Naive B cell (primary cell): ENCODE data around the gene DYNLRB1. TPM values are rescaled to one million over a fixed set of nuclear protein-coding genes. Genes with fewer than 3 reads are reported as not detected.
A peak's percentile ranks its signal among the peaks of the same experiment; 100 is the strongest.
"Not testable (repeated sequence)": the region's sequence is repeated elsewhere in the genome, so short reads cannot be mapped to it uniquely, and the experiment has no call there.

Experiments
- ATAC-seq, 2 donors: fragments of 150-1000 bp; cut with Tn5 transposase; 2 replicates each; pipeline ENCODE4 v1.10.0; 2021; ENCODE audit warnings: low read depth in 2 of 2, mild to moderate bottlenecking in 2 of 2, moderate library complexity in 2 of 2
- DNase-seq: peaks from one replicate; pipeline ENCODE4 v3.0.0; 2022
- H3K27ac Mint-ChIP-seq, 6 donors: one replicate each; pipeline ENCODE4 v1.8.0; 2020 to 2022; ENCODE audit warnings: mild to moderate bottlenecking in 6 of 6, mixed read lengths in 6 of 6, moderate library complexity in 5 of 6, inconsistent platforms in 2 of 6
- H3K27me3 Mint-ChIP-seq, 3 donors: one replicate each; pipeline ENCODE4 v1.8.0; 2021 to 2022; ENCODE audit warnings: mixed read lengths in 3 of 3, mild to moderate bottlenecking in 1 of 3
- H3K36me3 Mint-ChIP-seq, 2 donors: one replicate each; pipeline ENCODE4 v1.8.0; 2020 to 2022; ENCODE audit warnings: mixed read lengths in 2 of 2, inconsistent platforms in 1 of 2, mild to moderate bottlenecking in 1 of 2
- H3K4me1 Mint-ChIP-seq, 3 donors: one replicate each; pipeline ENCODE4 v1.8.0; 2020 to 2022; ENCODE audit warnings: mixed read lengths in 3 of 3, inconsistent platforms in 1 of 3, mild to moderate bottlenecking in 1 of 3, moderate library complexity in 1 of 3
- H3K4me3 Mint-ChIP-seq, 8 donors: one replicate each; pipeline ENCODE4 v1.8.0; 2020 to 2022; ENCODE audit warnings: mild to moderate bottlenecking in 8 of 8, mixed read lengths in 8 of 8, moderate library complexity in 8 of 8, inconsistent platforms in 2 of 8
- H3K9me3 Mint-ChIP-seq, 7 donors: one replicate each; pipeline ENCODE4 v1.8.0; 2020 to 2022; ENCODE audit warnings: mixed read lengths in 7 of 7, mild to moderate bottlenecking in 5 of 7, inconsistent platforms in 2 of 7, moderate library complexity in 1 of 7
- polyA plus RNA-seq, 6 donors: library from polyadenylated mRNA; unstranded; fragments of 300-500 nt; fragmentation: Illumina TruSeq; gene quantifications; one replicate each; pipeline ENCODE4 v1.2.3, GENCODE V29; 2021; ENCODE audit warnings: low read depth in 6 of 6

The DYNLRB1 gene
- polyA plus RNA-seq, 6 donors from 2014 or later: 216 to 265 (median 253) TPM

DNA sequence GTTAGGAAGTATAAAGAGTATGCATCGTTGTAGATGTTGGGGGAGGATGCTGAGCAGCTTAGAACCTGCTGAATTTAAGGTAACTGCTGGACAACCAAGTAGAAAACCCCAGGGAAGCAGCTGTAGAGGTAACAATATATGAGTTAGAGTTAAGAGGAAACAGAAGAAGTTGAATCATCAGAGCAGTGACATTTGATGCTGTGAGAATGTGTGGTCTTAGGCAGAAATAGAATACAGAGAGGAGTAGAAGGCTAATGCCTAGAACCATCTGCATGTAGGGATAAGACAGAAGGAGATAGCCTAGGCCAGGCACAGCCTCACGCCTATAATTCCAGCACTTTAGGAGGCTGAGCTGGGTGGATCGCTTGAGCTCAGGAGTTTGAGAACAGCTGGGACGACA is 22.6 kb upstream of the DYNLRB1 start:
- peaks cover 12 to 14% (median 13%) of the 10 kb centered on the region in 3 donors for H3K4me1 Mint-ChIP-seq
- ATAC-seq (no peak), DNase-seq (no peak)
- H3K9me3 Mint-ChIP-seq: peaks cover 0 to 5% (median 2%) of the 10 kb centered on the region in 7 donors
- H3K27ac Mint-ChIP-seq: peak overlapping the region in 3 of 6 donors; percentile 0 to 52 (median 3)
- H3K36me3 Mint-ChIP-seq: peaks cover 39% of the 10 kb centered on the region in 2 donors
- H3K4me3 Mint-ChIP-seq: no peak overlapping the region
- no peaks in the 10 kb centered on the region for H3K27me3 Mint-ChIP-seq

DNA sequence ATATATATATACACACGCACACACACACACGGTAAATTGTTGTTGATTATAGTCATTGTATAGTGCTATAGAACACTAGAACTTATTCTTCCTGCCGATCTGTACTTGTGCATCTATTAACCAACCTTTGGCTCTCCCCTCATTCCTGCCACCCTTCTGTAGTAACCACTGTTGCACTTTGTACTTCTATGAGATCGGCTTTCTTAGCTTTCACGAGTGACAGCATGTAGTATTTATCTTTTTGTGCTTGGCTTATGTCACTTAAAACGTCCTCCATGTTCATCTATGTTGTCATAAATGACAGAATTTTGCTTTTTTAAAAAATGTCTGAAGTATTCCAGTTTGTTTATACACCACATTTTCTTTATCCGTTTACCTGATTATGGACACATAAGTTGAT is 20.9 kb upstream of the DYNLRB1 start:
- Mint-ChIP-seq H3K27ac (no peak overlapping the region), H3K9me3 (peaks cover under 1 to 16% (median 6%) of the 10 kb centered on the region in 7 donors), H3K27me3 (no peaks in the 10 kb centered on the region), H3K36me3 (peaks cover 46 to 51% of the 10 kb centered on the region in 2 donors), H3K4me1 (peaks cover 13 to 14% (median 13%) of the 10 kb centered on the region in 3 donors), H3K4me3 (no peak overlapping the region)
- ATAC-seq (no peak), DNase-seq (no peak)

DNA sequence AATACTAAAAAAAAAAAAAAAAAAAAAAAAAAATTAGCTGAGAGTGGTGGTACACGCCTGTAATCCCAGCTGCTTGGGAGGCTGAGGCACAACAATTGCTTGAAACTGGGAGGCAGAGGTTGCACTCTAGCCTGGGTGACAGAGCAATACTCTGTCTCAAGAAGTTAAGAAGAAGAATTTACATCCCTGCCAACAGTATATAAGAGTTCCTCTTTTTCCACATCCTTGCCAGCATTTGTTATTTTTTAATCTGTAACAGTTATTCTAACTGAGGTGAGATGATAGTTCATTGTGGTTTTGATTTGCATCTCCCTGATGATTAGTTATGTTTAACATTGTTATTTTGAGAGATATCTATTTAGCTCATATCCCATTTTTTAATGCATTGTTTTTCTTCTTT is 20.3 kb upstream of the DYNLRB1 start:
- no peak for DNase-seq
- H3K4me1 Mint-ChIP-seq: peaks cover 13 to 14% (median 13%) of the 10 kb centered on the region in 3 donors
- H3K27ac Mint-ChIP-seq: peak overlapping the region in 3 of 6 donors; percentile 3 to 79 (median 44)
- H3K27me3 Mint-ChIP-seq: no peaks in the 10 kb centered on the region
- peaks cover 7 to 22% (median 10%) of the 10 kb centered on the region in 7 donors for H3K9me3 Mint-ChIP-seq
- peak in 1 of 2 donors; percentile 56 for ATAC-seq
- peak overlapping the region in 1 of 8 donors; percentile 7 for H3K4me3 Mint-ChIP-seq
- H3K36me3 Mint-ChIP-seq: peaks cover 52 to 57% of the 10 kb centered on the region in 2 donors

DNA sequence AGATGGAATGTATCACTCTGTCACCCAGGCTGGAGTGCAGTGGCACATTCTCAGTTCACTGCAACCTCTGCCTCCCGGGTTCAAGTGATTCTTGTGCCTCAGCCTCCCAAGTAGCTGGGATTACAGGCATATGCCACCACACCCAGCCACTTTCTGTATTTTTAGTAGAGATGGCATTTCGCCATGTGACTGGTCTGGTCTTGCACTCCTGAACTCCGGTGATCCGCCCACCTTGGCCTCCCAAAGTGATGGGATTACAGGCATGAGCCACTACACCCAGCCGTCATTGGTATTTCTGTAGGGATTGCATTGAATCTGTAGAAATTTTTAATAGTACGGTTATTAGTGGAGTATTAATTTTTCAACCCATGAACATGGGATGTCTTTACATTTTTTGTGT is 18.6 kb upstream of the DYNLRB1 start:
- DNase-seq, ATAC-seq, H3K4me3 Mint-ChIP-seq, H3K27me3 Mint-ChIP-seq: not testable (repeated sequence)
- peak overlapping the region in 2 of 6 donors; percentile 7 to 42 for H3K27ac Mint-ChIP-seq
- H3K36me3 Mint-ChIP-seq: peaks cover 52 to 61% of the 10 kb centered on the region in 2 donors
- peaks cover 13 to 14% (median 13%) of the 10 kb centered on the region in 3 donors for H3K4me1 Mint-ChIP-seq
- H3K9me3 Mint-ChIP-seq: peaks cover 7 to 25% (median 12%) of the 10 kb centered on the region in 7 donors

DNA sequence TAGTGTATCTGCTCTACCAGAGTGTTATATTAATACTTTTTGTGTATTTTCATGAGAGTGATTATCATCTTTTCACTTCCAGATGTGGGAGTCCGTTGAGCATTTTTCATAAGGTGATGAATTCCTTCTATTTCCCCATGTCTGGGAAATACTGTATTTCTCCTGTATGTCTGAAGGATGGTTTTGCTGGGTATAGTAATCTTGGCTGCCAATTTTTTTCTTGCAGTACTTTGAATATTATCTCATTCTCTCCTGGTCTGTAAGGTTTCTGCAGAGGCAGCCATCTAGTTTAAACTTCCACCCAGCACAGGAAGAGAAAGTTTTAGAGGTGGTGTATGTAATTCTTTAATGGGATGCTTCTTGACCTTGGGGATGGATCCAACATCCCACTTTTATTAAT is 15.4 kb upstream of the DYNLRB1 start:
- H3K36me3 Mint-ChIP-seq: peaks cover 39 to 42% of the 10 kb centered on the region in 2 donors
- no peak overlapping the region for H3K27ac Mint-ChIP-seq
- H3K4me1 Mint-ChIP-seq: peaks cover 4 to 8% (median 7%) of the 10 kb centered on the region in 3 donors
- no peak for ATAC-seq
- no peaks in the 10 kb centered on the region for H3K27me3 Mint-ChIP-seq
- no peak overlapping the region for H3K4me3 Mint-ChIP-seq
- DNase-seq: no peak
- peaks cover 7 to 25% (median 12%) of the 10 kb centered on the region in 7 donors for H3K9me3 Mint-ChIP-seq

DNA sequence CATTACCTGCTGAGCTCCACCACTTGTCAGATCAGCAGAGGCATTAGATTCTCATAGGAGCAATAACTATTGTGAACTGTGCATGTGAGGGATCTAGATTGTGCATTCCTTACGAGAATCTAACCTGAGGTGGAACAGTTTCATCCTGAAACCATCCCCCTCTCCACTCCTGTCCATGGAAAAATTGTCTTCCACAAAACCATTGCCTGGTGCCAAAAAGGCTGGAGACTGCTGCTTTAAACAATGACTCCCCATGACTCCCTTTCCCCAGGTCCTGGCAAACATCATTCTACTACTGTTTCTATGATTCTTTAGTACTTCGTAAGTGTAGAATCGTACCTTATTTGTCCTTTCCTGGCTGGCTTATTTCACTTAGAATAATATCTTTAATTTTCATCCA is 9.7 kb upstream of the DYNLRB1 start:
- no peaks in the 10 kb centered on the region for H3K9me3 Mint-ChIP-seq
- no peak overlapping the region for H3K4me3 Mint-ChIP-seq
- no peaks in the 10 kb centered on the region for H3K27me3 Mint-ChIP-seq
- peak overlapping the region in 2 of 6 donors; percentile 21 to 68 for H3K27ac Mint-ChIP-seq
- no peak for DNase-seq
- no peaks in the 10 kb centered on the region for H3K4me1 Mint-ChIP-seq
- ATAC-seq: no peak
- H3K36me3 Mint-ChIP-seq: peaks cover 0 to 15% of the 10 kb centered on the region in 2 donors

DNA sequence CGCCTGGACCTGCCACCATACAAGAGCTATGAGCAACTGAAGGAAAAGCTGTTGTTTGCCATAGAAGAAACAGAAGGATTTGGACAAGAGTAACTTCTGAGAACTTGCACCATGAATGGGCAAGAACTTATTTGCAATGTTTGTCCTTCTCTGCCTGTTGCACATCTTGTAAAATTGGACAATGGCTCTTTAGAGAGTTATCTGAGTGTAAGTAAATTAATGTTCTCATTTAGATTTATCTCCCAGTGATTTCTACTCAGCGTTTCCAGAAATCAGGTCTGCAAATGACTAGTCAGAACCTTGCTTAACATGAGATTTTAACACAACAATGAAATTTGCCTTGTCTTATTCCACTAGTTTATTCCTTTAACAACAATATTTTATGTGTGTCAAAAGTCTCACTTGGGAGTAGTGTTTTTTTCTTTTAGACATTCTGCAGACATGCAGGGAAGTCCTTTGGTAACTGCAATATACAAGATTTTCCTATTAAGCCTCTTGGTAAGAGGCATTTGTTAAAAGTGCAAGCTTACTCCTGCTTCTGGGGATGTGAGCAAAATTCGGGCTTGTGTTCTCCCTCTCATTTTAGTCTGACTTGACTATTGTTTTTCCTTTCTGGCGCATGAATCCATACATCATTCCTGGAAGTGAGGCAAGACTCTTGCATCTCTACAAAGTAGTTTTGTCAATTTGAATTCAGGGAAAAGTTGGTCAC is 8.4 kb upstream of the DYNLRB1 start:
- Mint-ChIP-seq H3K36me3 (peaks cover 0 to 15% of the 10 kb centered on the region in 2 donors), H3K4me3 (no peak overlapping the region), H3K27me3 (no peaks in the 10 kb centered on the region), H3K9me3 (no peaks in the 10 kb centered on the region), H3K27ac (no peak overlapping the region), H3K4me1 (peaks cover 1 to 9% (median 4%) of the 10 kb centered on the region in 3 donors)
- DNase-seq: no peak
- ATAC-seq: no peak

DNA sequence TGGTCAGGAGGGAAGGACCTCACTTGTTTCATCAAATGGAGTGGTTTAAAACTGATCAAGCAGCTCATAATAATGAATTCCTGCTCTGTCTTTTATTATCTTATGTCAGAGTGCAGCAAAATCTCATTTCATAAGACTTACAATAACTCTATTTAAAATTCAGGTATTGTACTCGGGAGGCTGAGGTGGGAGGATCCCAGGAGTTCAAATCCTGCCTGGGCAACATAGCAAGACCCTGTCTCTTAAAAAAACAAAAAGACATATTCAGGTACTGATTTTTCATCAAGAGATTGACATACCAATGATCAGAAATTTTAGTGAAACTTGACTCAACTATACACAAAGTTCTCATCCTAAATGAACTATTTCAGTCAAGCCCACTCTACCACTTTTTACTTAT is 5.6 kb upstream of the DYNLRB1 start:
- DNase-seq: no peak
- no peaks in the 10 kb centered on the region for H3K9me3 Mint-ChIP-seq
- H3K27ac Mint-ChIP-seq: peak overlapping the region in 3 of 6 donors; percentile 10 to 28 (median 18)
- peaks cover 0 to 9% of the 10 kb centered on the region in 2 donors for H3K36me3 Mint-ChIP-seq
- ATAC-seq: no peak
- H3K4me1 Mint-ChIP-seq: peaks cover 20 to 27% (median 25%) of the 10 kb centered on the region in 3 donors
- no peaks in the 10 kb centered on the region for H3K27me3 Mint-ChIP-seq
- no peak overlapping the region for H3K4me3 Mint-ChIP-seq

DNA sequence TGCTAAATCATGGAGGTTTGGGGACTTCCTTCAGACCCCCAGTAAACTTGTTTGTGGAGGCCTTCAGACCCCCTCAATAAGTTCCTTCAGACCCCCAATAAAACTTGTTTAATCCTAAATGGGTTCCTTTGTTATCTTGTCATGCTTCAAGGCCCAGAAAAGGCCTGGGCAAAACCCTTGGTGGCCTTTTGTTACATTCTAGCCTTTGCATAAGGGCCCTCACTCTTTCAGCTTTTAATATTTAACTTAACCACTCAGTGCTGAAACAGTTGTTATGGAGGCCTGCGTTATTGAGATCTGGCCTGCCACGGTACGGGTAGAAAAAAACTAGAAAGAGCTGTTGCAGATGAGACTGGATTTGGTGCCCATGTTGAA is 4.3 kb upstream of the DYNLRB1 start:
- H3K9me3 Mint-ChIP-seq: no peaks in the 10 kb centered on the region
- no peak for ATAC-seq
- no peak for DNase-seq
- peaks cover 20 to 35% (median 35%) of the 10 kb centered on the region in 3 donors for H3K4me1 Mint-ChIP-seq
- H3K36me3 Mint-ChIP-seq: peaks cover 0 to 12% of the 10 kb centered on the region in 2 donors
- peak overlapping the region in 1 of 8 donors; percentile 26 for H3K4me3 Mint-ChIP-seq
- H3K27ac Mint-ChIP-seq: peak overlapping the region in 4 of 6 donors; percentile 38 to 96 (median 92)
- no peaks in the 10 kb centered on the region for H3K27me3 Mint-ChIP-seq

DNA sequence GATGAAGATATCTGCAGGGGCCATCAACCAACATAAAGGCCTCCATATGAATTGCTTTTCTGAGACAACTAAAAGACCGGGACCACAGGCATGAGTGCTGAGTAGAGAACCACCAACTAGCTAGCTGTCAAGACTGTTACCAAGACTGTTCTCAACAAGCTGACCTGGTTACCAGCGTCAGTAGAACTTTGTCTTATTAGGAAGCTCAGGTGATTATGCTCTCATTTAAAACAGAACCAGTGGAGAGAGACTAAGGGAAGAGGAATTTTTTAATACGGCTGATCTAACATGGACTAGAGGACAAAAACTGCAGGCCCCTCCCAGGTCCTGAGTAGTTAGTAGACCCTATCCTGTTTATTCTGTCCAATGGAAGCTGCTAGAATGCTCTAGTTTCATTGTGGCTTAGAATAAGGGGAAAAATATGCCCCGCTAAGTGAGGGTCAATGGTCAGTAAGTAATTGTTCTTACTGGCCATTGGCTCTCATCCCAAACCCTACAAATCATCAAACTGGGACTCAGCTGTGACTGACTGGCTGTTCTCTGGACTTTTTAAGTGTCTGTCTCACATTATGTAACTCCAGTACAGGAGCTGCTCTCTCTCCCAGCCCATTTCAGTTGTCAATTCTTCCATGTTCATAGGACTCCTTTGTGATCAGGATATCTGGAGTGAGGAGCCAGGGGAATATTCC is 3.8 kb upstream of the DYNLRB1 start:
- H3K4me3 Mint-ChIP-seq: peak overlapping the region in 2 of 8 donors; percentile 54 to 78
- no peak for DNase-seq
- peaks cover 0 to 10% of the 10 kb centered on the region in 2 donors for H3K36me3 Mint-ChIP-seq
- no peak for ATAC-seq
- peak overlapping the region; percentile 24 to 96 (median 67) for H3K27ac Mint-ChIP-seq
- H3K9me3 Mint-ChIP-seq: no peaks in the 10 kb centered on the region
- H3K4me1 Mint-ChIP-seq: peaks cover 20 to 37% (median 35%) of the 10 kb centered on the region in 3 donors
- H3K27me3 Mint-ChIP-seq: no peaks in the 10 kb centered on the region

DNA sequence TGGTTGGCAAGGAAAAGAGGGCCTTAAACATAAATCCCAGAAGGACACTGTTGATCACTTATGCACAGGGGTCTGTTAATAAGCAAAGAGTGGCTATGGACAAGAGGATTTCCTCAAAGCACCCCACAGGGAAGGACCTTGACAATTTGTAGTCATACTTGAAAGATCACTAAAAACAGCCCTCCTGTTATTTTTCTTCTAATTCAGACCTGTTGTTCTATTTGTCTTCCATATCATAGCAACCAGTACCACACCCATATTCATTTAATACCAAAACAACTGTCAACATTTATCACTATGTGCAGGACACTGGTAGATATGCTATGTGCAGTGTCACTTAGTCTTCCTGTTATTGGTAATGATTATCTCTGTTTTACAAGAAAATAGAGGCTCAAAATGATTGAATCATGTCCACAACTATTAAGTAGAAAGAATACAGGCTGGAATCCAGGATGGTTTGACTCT is 3.2 kb upstream of the DYNLRB1 start:
- no peak for DNase-seq
- Mint-ChIP-seq H3K27ac (peak overlapping the region in 5 of 6 donors; percentile 13 to 96 (median 44)), H3K9me3 (no peaks in the 10 kb centered on the region), H3K4me3 (peak overlapping the region in 2 of 8 donors; percentile 54 to 78), H3K36me3 (peaks cover 0 to 5% of the 10 kb centered on the region in 2 donors), H3K4me1 (peaks cover 20 to 43% (median 40%) of the 10 kb centered on the region in 3 donors), H3K27me3 (no peaks in the 10 kb centered on the region)
- ATAC-seq: peak in 1 of 2 donors; percentile 6

DNA sequence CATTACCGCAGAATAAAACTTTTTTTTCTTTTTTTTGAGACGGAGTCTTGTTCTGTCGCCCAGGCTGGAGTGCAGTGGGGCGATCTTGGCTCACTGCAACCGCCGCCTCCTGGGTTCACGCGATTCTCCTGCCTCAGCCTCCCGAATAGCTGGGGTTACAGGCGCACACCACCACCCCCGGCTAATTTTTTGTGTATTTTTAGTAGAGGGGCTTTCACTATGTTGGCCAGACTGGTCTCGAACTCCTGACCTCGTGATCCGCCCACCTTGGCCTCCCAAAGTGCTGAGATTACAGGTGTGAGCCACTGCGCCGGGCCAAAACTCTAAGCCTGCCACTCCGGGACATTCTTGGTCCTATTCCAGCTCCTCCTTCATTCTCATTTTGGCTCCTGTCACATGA is 2.2 kb upstream of the DYNLRB1 start:
- DNase-seq, ATAC-seq, H3K9me3 Mint-ChIP-seq, H3K27me3 Mint-ChIP-seq, H3K36me3 Mint-ChIP-seq: not testable (repeated sequence)
- Mint-ChIP-seq H3K4me3 (peak overlapping the region in 1 of 8 donors; percentile 99), H3K27ac (peak overlapping the region in 3 of 6 donors; percentile 4 to 96 (median 54)), H3K4me1 (peaks cover 20 to 53% (median 49%) of the 10 kb centered on the region in 3 donors)

DNA sequence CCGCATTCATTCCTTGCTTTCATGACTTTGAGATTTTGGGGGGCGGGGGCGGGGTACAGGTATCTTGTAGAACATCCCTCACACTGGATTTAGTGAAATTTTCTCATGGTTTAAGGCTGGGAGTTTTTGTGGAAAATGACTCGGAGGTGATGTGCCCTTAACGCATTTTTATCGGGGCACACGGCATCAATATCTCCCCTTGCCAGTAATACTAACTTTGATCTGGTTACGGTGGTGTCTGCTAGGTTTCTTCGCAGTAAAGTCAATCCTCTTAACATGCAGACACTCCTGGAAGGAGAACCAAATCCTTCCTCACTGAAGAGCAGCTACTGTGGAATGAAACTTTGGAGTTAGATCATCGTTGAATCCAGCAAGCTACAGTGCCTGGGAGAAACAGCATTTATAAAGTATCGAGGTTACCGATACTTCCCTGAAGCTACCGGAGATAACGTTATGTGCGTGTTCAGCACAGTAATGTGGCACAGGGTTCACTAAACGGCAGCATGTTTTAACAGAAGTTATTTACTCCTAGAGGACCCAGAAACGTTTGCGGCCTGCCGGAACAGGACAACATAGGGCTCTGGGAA is 1.2 kb upstream of the DYNLRB1 start:
- Mint-ChIP-seq H3K4me3 (peak overlapping the region; percentile 95 to 100 (median 99)), H3K36me3 (peaks cover 0 to 3% of the 10 kb centered on the region in 2 donors), H3K27me3 (no peaks in the 10 kb centered on the region), H3K27ac (peak overlapping the region; percentile 96 to 99 (median 98)), H3K9me3 (no peaks in the 10 kb centered on the region), H3K4me1 (peaks cover 20 to 60% (median 49%) of the 10 kb centered on the region in 3 donors)
- ATAC-seq (peak in 1 of 2 donors; percentile 6), DNase-seq (no peak)
